Measurements from ENCODE around the gene SORCS2. TPM values are rescaled to one million over a fixed set of nuclear protein-coding genes. Genes with fewer than 3 reads are reported as not detected.

The SORCS2 gene
- total and polyA plus RNA-seq, 2 of the 13 experiments (the other 11 are each of a cell fraction or from before 2014, with no cell fraction given), result 0.82 to 1.0 TPM

GRCh38 chr4:7719354-7720174 is 527.2 kb downstream of the SORCS2 start (continued):
- TF ChIP-seq NBN (conservative IDR thresholded peaks at IDR 0.05) (no peak), CTCF (CRISPR knock-in tag; IDR thresholded peaks at IDR 0.05) (peak; percentile 89), ZNF224 (CRISPR knock-in tag; IDR thresholded peaks at IDR 0.05) (no peak), MAZ (IDR thresholded peaks at IDR 0.05; ENCODE audit: borderline replicate concordance, low read depth, low read length) (no peak), MAZ (CRISPR knock-in tag; IDR thresholded peaks at IDR 0.05; ENCODE audit: low read depth) (0 out of 2 replicates have a peak, but pooled peaks have one; percentile 29), TRAFD1 (CRISPR knock-in tag; IDR thresholded peaks at IDR 0.05; ENCODE audit: borderline replicate concordance) (no peak), XRCC5 (optimal IDR thresholded peaks at IDR 0.05; ENCODE audit: low read length) (peak; percentile 64), ZNF720 (CRISPR knock-in tag; IDR thresholded peaks at IDR 0.05) (no peak), KDM1A (CRISPR knock-in tag; IDR thresholded peaks at IDR 0.05) (no peak), GABPB1 (CRISPR knock-in tag; IDR thresholded peaks at IDR 0.05) (peak; percentile 21; the same call in 1 of the 2 replicates), SALL1 (CRISPR knock-in tag; IDR thresholded peaks at IDR 0.05) (0 out of 2 replicates have a peak, but pooled peaks have one; percentile 23), SMC3 (IDR thresholded peaks at IDR 0.05; ENCODE audit: low read length) (peak; percentile 42; the same call in 1 of the 2 replicates), RAD21 (CRISPR knock-in tag; IDR thresholded peaks at IDR 0.05) (peak; percentile 87), ZNF549 (CRISPR knock-in tag; IDR thresholded peaks at IDR 0.05) (no peak), KDM3A (CRISPR knock-in tag; IDR thresholded peaks at IDR 0.05; ENCODE audit: low read depth) (no peak), ZNF501 (CRISPR knock-in tag; IDR thresholded peaks at IDR 0.05) (peak; percentile 43; the same call in 1 of the 2 replicates), ZNF12 (CRISPR knock-in tag; IDR thresholded peaks at IDR 0.05) (no peak), KDM2A (CRISPR knock-in tag; IDR thresholded peaks at IDR 0.05; ENCODE audit: borderline replicate concordance, low read depth) (peak; percentile 45; the same call in 1 of the 2 replicates), FOXJ3 (CRISPR knock-in tag; IDR thresholded peaks at IDR 0.05; ENCODE audit: borderline replicate concordance) (no peak), STAG1 (CRISPR knock-in tag; IDR thresholded peaks at IDR 0.05) (peak; percentile 91), SNAI1 (CRISPR knock-in tag; IDR thresholded peaks at IDR 0.05; ENCODE audit: borderline replicate concordance) (no peak), TAF15 (IDR thresholded peaks at IDR 0.05; ENCODE audit: low read depth, low read length, poor library complexity, severe bottlenecking) (no peak)
- TF ChIP-seq, protein P1, sequence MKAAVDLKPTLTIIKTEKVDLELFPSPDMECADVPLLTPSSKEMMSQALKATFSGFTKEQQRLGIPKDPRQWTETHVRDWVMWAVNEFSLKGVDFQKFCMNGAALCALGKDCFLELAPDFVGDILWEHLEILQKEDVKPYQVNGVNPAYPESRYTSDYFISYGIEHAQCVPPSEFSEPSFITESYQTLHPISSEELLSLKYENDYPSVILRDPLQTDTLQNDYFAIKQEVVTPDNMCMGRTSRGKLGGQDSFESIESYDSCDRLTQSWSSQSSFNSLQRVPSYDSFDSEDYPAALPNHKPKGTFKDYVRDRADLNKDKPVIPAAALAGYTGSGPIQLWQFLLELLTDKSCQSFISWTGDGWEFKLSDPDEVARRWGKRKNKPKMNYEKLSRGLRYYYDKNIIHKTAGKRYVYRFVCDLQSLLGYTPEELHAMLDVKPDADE (CRISPR knock-in tag; IDR thresholded peaks at IDR 0.05), result no peak
- TF ChIP-seq, protein P2, sequence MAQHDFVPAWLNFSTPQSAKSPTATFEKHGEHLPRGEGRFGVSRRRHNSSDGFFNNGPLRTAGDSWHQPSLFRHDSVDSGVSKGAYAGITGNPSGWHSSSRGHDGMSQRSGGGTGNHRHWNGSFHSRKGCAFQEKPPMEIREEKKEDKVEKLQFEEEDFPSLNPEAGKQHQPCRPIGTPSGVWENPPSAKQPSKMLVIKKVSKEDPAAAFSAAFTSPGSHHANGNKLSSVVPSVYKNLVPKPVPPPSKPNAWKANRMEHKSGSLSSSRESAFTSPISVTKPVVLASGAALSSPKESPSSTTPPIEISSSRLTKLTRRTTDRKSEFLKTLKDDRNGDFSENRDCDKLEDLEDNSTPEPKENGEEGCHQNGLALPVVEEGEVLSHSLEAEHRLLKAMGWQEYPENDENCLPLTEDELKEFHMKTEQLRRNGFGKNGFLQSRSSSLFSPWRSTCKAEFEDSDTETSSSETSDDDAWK (CRISPR knock-in tag; IDR thresholded peaks at IDR 0.05), result no peak
